GM13976 (cell line): ENCODE measurements around the gene NIM1K.

Source experiments
- DNase-seq: peaks from one replicate; pipeline ENCODE4 v3.0.0; 2012; ENCODE audit warnings: low spot score
- in situ Hi-C: fragments of 300-500 bp; cut with MboI; formaldehyde crosslinking; loops from one replicate; pipeline ENCODE4 v1.12.0; 2022; ENCODE audit warnings: low sequenced_read_pairs, mixed read lengths, inconsistent platforms; ENCODE audit not compliant: unreplicated experiment
- TF ChIP-seq, protein P1 (sequence below): IDR thresholded peaks from 2 replicates; pipeline ENCODE4 v1.5.1; 2012; ENCODE audit warnings: borderline replicate concordance, mild to moderate bottlenecking; ENCODE audit not compliant: insufficient read depth; ENCODE audit errors: extremely low read depth, missing control alignments, control extremely low read depth

NIM1K gene

DNA sequence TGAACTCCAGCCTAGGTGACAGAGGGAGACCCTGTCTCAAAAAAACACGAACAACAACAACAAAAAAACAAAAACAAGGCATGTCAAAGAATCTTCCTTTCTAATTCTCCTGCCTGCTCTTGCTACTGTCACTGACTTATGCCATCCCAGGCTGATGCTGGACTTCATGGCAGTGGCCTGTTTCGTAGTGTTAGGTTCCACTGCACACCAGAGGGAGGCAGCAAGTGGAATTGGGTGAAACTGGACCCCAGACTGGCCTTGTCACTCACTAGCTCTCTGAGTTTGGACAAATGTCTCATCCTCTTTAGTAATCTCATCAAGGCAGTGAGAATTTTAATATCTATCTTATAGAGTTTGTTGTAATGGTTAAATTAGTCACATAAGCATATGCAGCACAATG is 12.9 kb downstream of the NIM1K start:
- TF ChIP-seq, protein P1, sequence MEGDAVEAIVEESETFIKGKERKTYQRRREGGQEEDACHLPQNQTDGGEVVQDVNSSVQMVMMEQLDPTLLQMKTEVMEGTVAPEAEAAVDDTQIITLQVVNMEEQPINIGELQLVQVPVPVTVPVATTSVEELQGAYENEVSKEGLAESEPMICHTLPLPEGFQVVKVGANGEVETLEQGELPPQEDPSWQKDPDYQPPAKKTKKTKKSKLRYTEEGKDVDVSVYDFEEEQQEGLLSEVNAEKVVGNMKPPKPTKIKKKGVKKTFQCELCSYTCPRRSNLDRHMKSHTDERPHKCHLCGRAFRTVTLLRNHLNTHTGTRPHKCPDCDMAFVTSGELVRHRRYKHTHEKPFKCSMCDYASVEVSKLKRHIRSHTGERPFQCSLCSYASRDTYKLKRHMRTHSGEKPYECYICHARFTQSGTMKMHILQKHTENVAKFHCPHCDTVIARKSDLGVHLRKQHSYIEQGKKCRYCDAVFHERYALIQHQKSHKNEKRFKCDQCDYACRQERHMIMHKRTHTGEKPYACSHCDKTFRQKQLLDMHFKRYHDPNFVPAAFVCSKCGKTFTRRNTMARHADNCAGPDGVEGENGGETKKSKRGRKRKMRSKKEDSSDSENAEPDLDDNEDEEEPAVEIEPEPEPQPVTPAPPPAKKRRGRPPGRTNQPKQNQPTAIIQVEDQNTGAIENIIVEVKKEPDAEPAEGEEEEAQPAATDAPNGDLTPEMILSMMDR: no peak
- in situ Hi-C loops: no loop called here
- DNase-seq: no peak

GRCh38 chr5:43207601-43208000 is 15.6 kb downstream of the NIM1K start:
- in situ Hi-C loops: no loop called here
- TF ChIP-seq, protein P1: no peak
- DNase-seq: no peak

DNA sequence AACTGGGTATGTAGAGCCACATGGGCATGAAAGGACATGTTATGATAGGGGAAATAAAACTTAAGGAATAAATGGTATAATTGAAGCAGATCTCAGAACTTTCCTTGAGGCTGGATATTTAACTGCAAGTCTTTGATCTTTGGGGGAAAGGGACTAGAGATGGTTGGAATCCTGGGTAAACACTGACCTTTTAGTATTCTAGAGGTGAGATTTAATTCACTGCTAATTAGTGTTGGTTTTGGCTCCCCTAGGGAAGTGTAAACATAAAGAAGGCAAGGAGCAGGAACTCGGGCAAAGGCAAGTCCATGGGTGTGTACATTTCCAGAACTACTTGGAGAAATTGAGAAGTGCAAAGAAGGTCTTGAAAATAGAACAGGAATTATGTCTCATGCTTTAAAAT is 16.6 kb downstream of the NIM1K start:
- TF ChIP-seq, protein P1: no peak
- in situ Hi-C loops: no loop called here
- DNase-seq: no peak

- in situ Hi-C loops: no loop called here
- TF ChIP-seq, protein P1: no peak
- no peak for DNase-seq
These were observed 17.0 kb downstream of the NIM1K start for GRCh38 chr5:43209060-43209459.

DNA sequence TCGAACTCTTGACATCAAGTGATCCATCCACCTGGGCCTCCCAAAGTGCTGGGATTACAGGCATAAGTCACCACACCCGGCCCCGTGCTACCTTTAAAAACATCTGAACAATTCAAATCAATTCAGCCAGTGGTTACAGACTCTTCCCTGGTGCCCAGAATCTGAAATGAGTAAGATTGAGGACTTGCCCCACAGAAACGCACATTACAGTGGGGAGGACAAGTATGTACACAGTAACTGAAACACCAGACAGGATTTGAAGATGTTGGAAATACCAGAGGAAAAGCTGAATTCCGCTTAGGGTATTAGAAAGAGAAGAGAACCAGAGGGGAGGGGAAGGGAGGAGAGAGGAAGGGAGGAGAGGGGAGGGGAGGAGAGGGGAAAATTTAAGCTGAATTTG is 17.8 kb downstream of the NIM1K start:
- DNase-seq: no peak
- in situ Hi-C loops: no loop called here
- TF ChIP-seq, protein P1: no peak

DNA sequence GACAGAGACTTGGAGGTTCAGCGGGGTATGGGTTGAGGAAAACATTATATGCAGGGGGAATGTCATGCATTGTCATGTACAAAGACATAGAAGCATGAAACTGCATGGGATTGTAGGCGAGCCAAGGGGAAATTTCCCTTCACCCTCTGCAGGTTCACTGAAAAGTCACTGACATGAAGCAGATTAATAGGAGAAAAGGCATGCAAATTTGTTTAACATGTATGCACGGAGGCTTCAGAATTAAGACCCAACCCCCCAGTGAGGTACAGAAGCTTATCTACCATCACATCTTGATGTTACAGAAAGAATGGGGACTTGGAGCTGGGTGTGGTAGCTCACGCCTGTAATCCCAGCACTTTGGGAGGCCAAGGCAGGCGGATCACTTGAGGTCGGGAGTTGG is 18.5 kb downstream of the NIM1K start:
- in situ Hi-C loops: no loop called here
- DNase-seq: no peak

DNA sequence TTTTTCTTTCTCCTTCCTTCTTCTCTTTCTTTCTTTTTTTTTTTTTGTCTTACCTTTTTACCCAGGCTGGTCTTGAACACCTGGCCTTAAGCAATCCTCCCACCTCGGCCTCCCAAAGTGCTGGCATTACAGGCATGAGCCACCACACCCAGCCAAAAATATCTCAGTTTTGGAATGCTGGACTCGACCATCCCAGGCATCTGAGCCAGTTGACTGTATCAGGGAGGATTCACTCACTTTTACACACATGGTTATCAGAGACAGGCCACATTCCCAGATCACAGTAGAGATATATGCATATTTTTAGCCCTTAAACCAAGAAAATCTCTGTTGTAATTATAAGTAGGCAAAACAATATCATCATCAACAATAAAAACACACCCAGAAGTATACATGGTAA is 21.9 kb downstream of the NIM1K start:
- in situ Hi-C loops: no loop called here
- TF ChIP-seq, protein P1: no peak
- no peak for DNase-seq

More for the DNA sequence above, 18.5 kb downstream of the NIM1K start:
- TF ChIP-seq, protein P1: no peak
